Keratinocyte (primary cell): Measurements from ENCODE around the gene CKMT1A. TPM values are rescaled to one million over a fixed set of nuclear protein-coding genes. Genes with fewer than 3 reads are reported as not detected.
"Not testable (repeated sequence)": the region's sequence is repeated elsewhere in the genome, so short reads cannot be mapped to it uniquely, and the experiment has no call there.

Experiments used
- DNase-seq: peaks from one replicate; pipeline ENCODE4 v3.0.0-alpha.2; 2011; ENCODE audit warnings: low read depth, missing footprints, low spot score
- FAIRE-seq: peaks from 2 replicates; lab custom pipeline; 2011; peaks lifted over from hg19 to GRCh38; lab: Jason Lieb, UNC
- H2AFZ ChIP-seq: 2 replicates; pipeline ENCODE4 v1.6.0; 2012; ENCODE audit warnings: low read length, control low read depth, inconsistent platforms; ENCODE audit not compliant: control insufficient read depth
- H3K27ac ChIP-seq: 2 replicates; pipeline ENCODE4 v1.5.1; 2011; ENCODE audit warnings: low read length; ENCODE audit not compliant: control insufficient read depth, insufficient read depth
- H3K27me3 ChIP-seq: 3 replicates; pipeline ENCODE4 v1.6.0; 2011; ENCODE audit warnings: low read length; ENCODE audit not compliant: control insufficient read depth, insufficient read depth; ENCODE audit errors: extremely low read depth
- H3K36me3 ChIP-seq, 2 experiments: 2 replicates in 1 of 2; 3 replicates in 1 of 2; pipeline ENCODE4 v1.5.1; 2011; ENCODE audit warnings: low read length in 2 of 2, mild to moderate bottlenecking in 1 of 2; ENCODE audit not compliant: control insufficient read depth in 2 of 2, insufficient read depth in 2 of 2; ENCODE audit errors: extremely low read depth in 1 of 2
- H3K4me1 ChIP-seq: 3 replicates; pipeline ENCODE4 v1.5.1; 2011; ENCODE audit warnings: low read length; ENCODE audit not compliant: control insufficient read depth, insufficient read depth; ENCODE audit errors: extremely low read depth
- H3K4me2 ChIP-seq: 3 replicates; pipeline ENCODE4 v1.6.0; 2011; ENCODE audit warnings: low read depth, low read length; ENCODE audit not compliant: control insufficient read depth, insufficient read depth; ENCODE audit errors: extremely low read depth
- H3K4me3 ChIP-seq, 3 experiments: fragments of 200-600 bp in 1 of 3; sonication (generic) in 1 of 3; 2 replicates in 2 of 3; 3 replicates in 1 of 3; pipeline ENCODE4 v1.5.1; 2011 to 2016; ENCODE audit warnings: low read length in 3 of 3, mild to moderate bottlenecking in 3 of 3, control low read depth in 2 of 3, inconsistent platforms in 1 of 3, low read depth in 1 of 3, mixed read lengths in 1 of 3, mixed run types in 1 of 3, moderate library complexity in 1 of 3; ENCODE audit not compliant: control insufficient read depth in 2 of 3, insufficient read depth in 2 of 3; ENCODE audit errors: extremely low read depth in 1 of 3
- H3K79me2 ChIP-seq: 2 replicates; pipeline ENCODE4 v1.6.0; 2012; ENCODE audit warnings: low read length; ENCODE audit not compliant: control insufficient read depth, insufficient read depth
- H3K9ac ChIP-seq: 3 replicates; pipeline ENCODE4 v1.6.0; 2011; ENCODE audit warnings: low read length; ENCODE audit not compliant: control insufficient read depth, insufficient read depth; ENCODE audit errors: extremely low read depth
- H3K9me1 ChIP-seq: 3 replicates; pipeline ENCODE4 v1.6.0; 2011; ENCODE audit warnings: low read length; ENCODE audit not compliant: control insufficient read depth, insufficient read depth; ENCODE audit errors: extremely low read depth
- H3K9me3 ChIP-seq: 2 replicates; pipeline ENCODE4 v1.5.1; 2012; ENCODE audit warnings: low read depth, low read length; ENCODE audit not compliant: control insufficient read depth
- H4K20me1 ChIP-seq: 3 replicates; pipeline ENCODE4 v1.6.0; 2011; ENCODE audit warnings: low read length; ENCODE audit not compliant: control insufficient read depth, insufficient read depth; ENCODE audit errors: extremely low read depth
- EZH2 ChIP-seq: IDR thresholded peaks from one replicate; pipeline ENCODE4 v1.6.1; 2012; ENCODE audit warnings: inconsistent platforms, mild to moderate bottlenecking, low read length, moderate library complexity
- dilution Hi-C: fragments of 300-500 bp; cut with MboI; formaldehyde crosslinking; loops from one replicate; pipeline ENCODE4 v1.7.0; 2020; ENCODE audit warnings: low sequenced_read_pairs; ENCODE audit not compliant: extremely low pct_ligation_motif_present
- polyA plus RNA-seq, 5 experiments: library from polyadenylated mRNA; depleted of rRNA in 3 of 5; stranded (reverse) in 3 of 5; stranded (forward) in 1 of 5; unstranded in 1 of 5; fragments of >200 nt; gene quantifications; 1 replicate in 1 of 5; 2 replicates in 3 of 5; 3 replicates in 1 of 5; pipeline versions ENCODE4 v1.2.1 to v1.2.3, GENCODE V29; 2011 to 2012; ENCODE audit warnings: missing spikeins in 2 of 5, low read depth in 1 of 5, low replicate concordance in 1 of 5

Gene CKMT1A
- polyA plus RNA-seq, 1 donor (not counting 4 experiments of a cell fraction or from before 2014, with no cell fraction given) = 60.0 TPM

- TF ChIP-seq EZH2 = no peak
- Histone ChIP-seq H4K20me1 (no peaks in the 10 kb centered on the region), H3K9me3 (no peaks in the 10 kb centered on the region), H3K27ac (no peak overlapping the region), H3K27me3 (no peaks in the 10 kb centered on the region), H3K9me1 (no peaks in the 10 kb centered on the region), H3K4me2 (no peak overlapping the region), H3K36me3 (no peaks in the 10 kb centered on the region), H3K9ac (no peak overlapping the region), H3K4me3 (no peak overlapping the region), H3K4me1 (no peaks in the 10 kb centered on the region), H2AFZ (no peak overlapping the region), H3K79me2 (no peaks in the 10 kb centered on the region)
- no peak for DNase-seq
- FAIRE-seq = no peak
- dilution Hi-C loops = no loop called here
Measured at GRCh38 chr15:43735416-43735815, 41.8 kb downstream of the CKMT1A start.

- Histone ChIP-seq H3K4me3 (peak within 1 kb of the TSS; percentile 74 to 91 (median 78)), H3K4me1 (peaks cover 25% of the 10 kb centered on the region), H3K27ac (peak within 1 kb of the TSS; percentile 85), H3K79me2 (peaks cover 50% of the 10 kb centered on the region), H2AFZ (peak within 1 kb of the TSS; percentile 73), H4K20me1 (peaks cover 21% of the 10 kb centered on the region), H3K9ac (peak within 1 kb of the TSS; percentile 94), H3K4me2 (peak within 1 kb of the TSS; percentile 91)
- H3K27me3 ChIP-seq, H3K9me3 ChIP-seq, FAIRE-seq, H3K36me3 ChIP-seq, H3K9me1 ChIP-seq, DNase-seq, dilution Hi-C loops: not testable (repeated sequence)
Measured at GRCh38 chr15:43746245-43746902, 52.7 kb downstream of the CKMT1A start, which contains the start of gene PDIA3. Gene PDIA3 (plus strand): TSS chr15:43746438. CDS start chr15:43746540, 102 bp downstream.

GRCh38 chr15:43746903-43747309 lies 53.2 kb downstream of the CKMT1A start:
- not testable (repeated sequence) for DNase-seq

More at GRCh38 chr15:43746903-43747309, 53.2 kb downstream of the CKMT1A start:
- H3K9me3 ChIP-seq, H3K36me3 ChIP-seq, H3K27me3 ChIP-seq, H3K9me1 ChIP-seq, H2AFZ ChIP-seq, dilution Hi-C loops: not testable (repeated sequence)
- FAIRE-seq = peak; percentile 60
- H3K4me2 ChIP-seq = peak overlapping the region; percentile 86
- peak overlapping the region; percentile 85 for H3K27ac ChIP-seq
- H3K79me2 ChIP-seq = peaks cover 55% of the 10 kb centered on the region
- peak overlapping the region; percentile 94 for H3K9ac ChIP-seq
- peaks cover 23% of the 10 kb centered on the region for H4K20me1 ChIP-seq
- peak overlapping the region; percentile 74 to 91 (median 78) for H3K4me3 ChIP-seq
- H3K4me1 ChIP-seq = peaks cover 25% of the 10 kb centered on the region
